HepG2 (cell line): ENCODE results near the gene GPC3. TPM values are rescaled to one million over a fixed set of nuclear protein-coding genes. Genes with fewer than 3 reads are reported as not detected.

ENCODE experiments used
- GABPB1 ChIP-seq: IDR thresholded peaks from 2 replicates; pipeline ENCODE4 v1.6.1; 2016; ENCODE audit warnings: mild to moderate bottlenecking, missing genetic modification reagents, moderate library complexity, missing compliant biosample characterization
- KIAA2018 ChIP-seq: sonication (generic); formaldehyde crosslinking; IDR thresholded peaks from 2 replicates; pipeline ENCODE4 v1.5.0; 2020; ENCODE audit warnings: mild to moderate bottlenecking, missing genetic modification reagents, borderline replicate concordance
- MBD4 ChIP-seq: IDR thresholded peaks from 2 replicates; pipeline ENCODE4 v1.6.1; 2012; ENCODE audit warnings: low read length, inconsistent platforms, borderline replicate concordance
- MED13 ChIP-seq: sonication (generic); formaldehyde crosslinking; IDR thresholded peaks from 2 replicates; pipeline ENCODE4 v1.5.0; 2020; ENCODE audit warnings: missing genetic modification reagents
- NFIB ChIP-seq: sonication (generic); formaldehyde crosslinking; IDR thresholded peaks from 2 replicates; pipeline ENCODE4 v1.9.0; 2021; ENCODE audit warnings: missing genetic modification reagents, mild to moderate bottlenecking, borderline replicate concordance
- PLRG1 ChIP-seq: fragments of 450-650 bp; conservative IDR thresholded peaks from 2 replicates; pipeline ENCODE4 v1.6.1; 2016
- POLR2G ChIP-seq: fragments of 200-400 bp; formaldehyde crosslinking; IDR thresholded peaks from 2 replicates; pipeline ENCODE4 v1.6.1; 2018; ENCODE audit warnings: mild to moderate bottlenecking, low read depth, low read length, moderate library complexity
- RBFOX2 ChIP-seq: fragments of 200-400 bp; formaldehyde crosslinking; IDR thresholded peaks from 2 replicates; pipeline ENCODE4 v1.6.1; 2017; ENCODE audit warnings: low read depth, mild to moderate bottlenecking, low read length
- ZFP36 ChIP-seq: fragments of 150-350 bp; IDR thresholded peaks from 2 replicates; pipeline ENCODE4 v1.6.1; 2018; ENCODE audit warnings: borderline replicate concordance, low read length, low read depth; ENCODE audit not compliant: partially characterized antibody
- ZNF12 ChIP-seq: sonication (generic); formaldehyde crosslinking; IDR thresholded peaks from 2 replicates; pipeline ENCODE4 v1.5.0; 2020; ENCODE audit warnings: missing genetic modification reagents
- ZNF230 ChIP-seq: sonication (generic); formaldehyde crosslinking; IDR thresholded peaks from 2 replicates; pipeline ENCODE4 v1.4.0; 2020; ENCODE audit warnings: mild to moderate bottlenecking, missing genetic modification reagents
- ZNF296 ChIP-seq: sonication (generic); formaldehyde crosslinking; conservative IDR thresholded peaks from 2 replicates; pipeline ENCODE4 v1.5.0; 2020; ENCODE audit warnings: mild to moderate bottlenecking, missing genetic modification reagents
- ZNF574 ChIP-seq: sonication (generic); formaldehyde crosslinking; IDR thresholded peaks from 2 replicates; pipeline ENCODE4 v1.4.0; 2020; ENCODE audit warnings: missing genetic modification reagents
- ZNF580 ChIP-seq: IDR thresholded peaks from 2 replicates; pipeline ENCODE4 v1.6.1; 2016; ENCODE audit warnings: low read depth, borderline replicate concordance
- ZNF713 ChIP-seq: sonication (generic); formaldehyde crosslinking; IDR thresholded peaks from 2 replicates; pipeline ENCODE4 v1.4.0; 2020; ENCODE audit warnings: mild to moderate bottlenecking, missing genetic modification reagents
- polyA plus RNA-seq, 8 experiments: library from polyadenylated mRNA; depleted of rRNA in 3 of 8; stranded (reverse) in 7 of 8; unstranded in 1 of 8; fragments of >200 nt; fragmentation: Illumina TruSeq in 4 of 8; extraction: Trizol in 4 of 8; gene quantifications; 2 replicates each; pipeline versions ENCODE4 v1.2.1 to v1.2.3, GENCODE V29; 2011 to 2016; ENCODE audit warnings: low read depth in 4 of 8, missing spikeins in 1 of 8, mixed read lengths in 1 of 8; ENCODE audit not compliant: insufficient read depth in 1 of 8
- total RNA-seq, 5 experiments: library from RNA; depleted of rRNA; stranded (reverse); fragments of >200 nt; fragmentation: Illumina TruSeq; extraction: Trizol; gene quantifications; 2 replicates each; pipeline ENCODE4 v1.2.3, GENCODE V29; 2016; ENCODE audit warnings: low read depth in 1 of 5

Gene GPC3
- total and polyA plus RNA-seq, 2 of the 13 experiments (the other 11 are each of a cell fraction or from before 2014, with no cell fraction given): 1,799 to 3,263 TPM

GRCh38 chrX:133985164-133985966 lies at the start of gene GPC3 (continued):
- no peak for TF ChIP-seq KIAA2018 (CRISPR knock-in tag)
- TF ChIP-seq ZNF574 (CRISPR knock-in tag): 0 out of 2 replicates have a peak, but pooled peaks have one; percentile 20
- no peak for TF ChIP-seq ZNF230 (CRISPR knock-in tag)
- no peak for TF ChIP-seq NFIB (CRISPR knock-in tag)
- no peak for TF ChIP-seq ZFP36
- peak; percentile 99 for TF ChIP-seq RBFOX2
- TF ChIP-seq ZNF12 (CRISPR knock-in tag): no peak
- TF ChIP-seq GABPB1 (CRISPR knock-in tag): peak; percentile 32; the same call in 1 of the 2 replicates
- no peak for TF ChIP-seq MBD4
- TF ChIP-seq MED13 (CRISPR knock-in tag): peak; percentile 35; the same call in 1 of the 2 replicates
- peak; percentile 71 for TF ChIP-seq POLR2G
- TF ChIP-seq ZNF580 (CRISPR knock-in tag): no peak
- TF ChIP-seq ZNF713 (CRISPR knock-in tag): no peak
- TF ChIP-seq ZNF296 (CRISPR knock-in tag): no peak
- no peak for TF ChIP-seq PLRG1
